T-helper 2 cell treated with Interferon-gamma antibody and Interleukin-4, amounts not matched to agents 5 μg/mL and 100 μg/mL, for 36 hours (primary cell): Measurements from ENCODE around the gene RASD2.

Source experiments
- DNase-seq: peaks from one replicate; pipeline ENCODE4 v3.0.0; 2021; ENCODE audit warnings: low spot score
- H3K27ac Mint-ChIP-seq: one replicate; pipeline ENCODE4 v1.8.0; 2021; ENCODE audit warnings: mild to moderate bottlenecking, mixed read lengths
- H3K27me3 Mint-ChIP-seq: one replicate; pipeline ENCODE4 v1.8.0; 2021; ENCODE audit warnings: low read depth, mixed read lengths
- H3K36me3 Mint-ChIP-seq: one replicate; pipeline ENCODE4 v1.8.0; 2021; ENCODE audit warnings: low read depth, mixed read lengths
- H3K4me1 Mint-ChIP-seq: one replicate; pipeline ENCODE4 v1.8.0; 2021; ENCODE audit warnings: low read depth, mixed read lengths
- H3K4me3 Mint-ChIP-seq: one replicate; pipeline ENCODE4 v1.8.0; 2022; ENCODE audit warnings: mild to moderate bottlenecking, moderate library complexity, mixed read lengths
- H3K9me3 Mint-ChIP-seq: one replicate; pipeline ENCODE4 v1.8.0; 2021; ENCODE audit warnings: mixed read lengths

The RASD2 gene

DNA sequence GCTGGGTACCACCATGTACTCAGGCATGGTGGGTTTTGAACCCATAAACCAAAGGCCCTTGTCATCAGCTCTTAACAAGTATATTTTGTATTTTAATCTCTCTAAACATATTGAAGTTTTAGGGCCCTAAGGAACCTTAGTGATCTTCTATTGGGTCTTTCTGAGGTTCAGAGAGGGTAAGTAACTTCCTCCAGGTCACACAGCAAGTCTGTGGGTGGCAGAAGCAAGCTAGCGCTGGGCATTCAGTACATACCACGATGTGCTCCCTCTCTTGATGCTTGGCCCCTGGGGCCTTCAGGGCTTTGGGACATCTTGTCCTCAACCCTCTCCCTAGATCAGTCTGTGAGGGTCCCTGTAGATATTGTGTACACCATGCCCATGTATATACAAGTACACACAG, 12.7 kb downstream of the RASD2 start:
- H3K36me3 Mint-ChIP-seq: no peaks in the 10 kb centered on the region
- DNase-seq: no peak
- no peak overlapping the region for H3K4me3 Mint-ChIP-seq
- no peak overlapping the region for H3K27ac Mint-ChIP-seq
- no peaks in the 10 kb centered on the region for H3K9me3 Mint-ChIP-seq
- peaks cover 13% of the 10 kb centered on the region for H3K4me1 Mint-ChIP-seq
- peaks cover 9% of the 10 kb centered on the region for H3K27me3 Mint-ChIP-seq

DNA sequence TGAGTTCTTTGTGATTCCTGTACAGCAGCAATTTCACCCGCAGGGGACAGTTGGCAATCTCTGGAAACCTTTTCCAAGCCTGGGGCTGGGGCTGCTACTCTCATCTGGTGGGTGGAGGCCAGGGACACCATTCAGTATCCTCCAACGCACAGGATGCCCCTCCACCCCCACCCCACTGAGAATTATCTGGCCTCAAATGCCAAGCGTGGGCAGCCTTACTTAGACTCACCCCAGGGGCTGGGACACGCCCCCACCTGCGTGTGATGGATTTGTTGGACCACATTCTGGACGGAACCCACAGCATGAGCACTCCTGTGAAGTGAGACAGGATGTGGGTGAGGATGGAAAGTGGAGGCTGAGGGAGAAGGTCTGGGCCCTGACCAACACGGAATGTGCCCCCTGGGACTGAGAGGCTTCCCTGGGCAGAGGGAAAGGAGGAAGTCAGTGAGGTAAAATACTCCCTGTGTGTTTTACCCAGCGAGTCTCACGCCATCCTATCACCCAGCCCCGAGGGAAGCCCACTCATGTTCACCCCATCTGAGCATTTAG, 13.7 kb downstream of the RASD2 start:
- DNase-seq: no peak
- Mint-ChIP-seq H3K36me3 (no peaks in the 10 kb centered on the region), H3K9me3 (no peaks in the 10 kb centered on the region), H3K4me3 (no peak overlapping the region), H3K4me1 (peaks cover 13% of the 10 kb centered on the region), H3K27me3 (peaks cover 5% of the 10 kb centered on the region), H3K27ac (no peak overlapping the region)

DNA sequence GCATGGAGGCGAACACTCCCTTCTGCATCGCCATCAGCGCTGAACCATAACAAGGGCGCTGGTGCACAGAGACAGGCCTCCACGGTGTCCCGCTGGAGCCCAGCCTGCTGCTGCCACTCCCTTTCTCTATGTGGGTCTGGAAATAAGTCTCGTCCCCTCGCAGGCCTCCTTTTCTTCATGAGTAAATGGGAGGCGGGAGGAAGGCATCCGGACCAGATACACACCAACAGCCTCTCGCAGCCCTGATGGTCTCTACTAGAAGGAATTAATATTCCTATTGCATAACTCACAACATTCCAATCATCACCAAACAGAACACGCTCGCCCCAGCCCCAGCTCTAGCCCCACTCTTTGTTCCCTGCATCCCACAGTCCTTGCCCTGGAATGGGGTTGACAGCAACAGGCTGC, 14.9 kb downstream of the RASD2 start:
- H3K4me3 Mint-ChIP-seq: no peak overlapping the region
- H3K4me1 Mint-ChIP-seq: peaks cover 13% of the 10 kb centered on the region
- no peak for DNase-seq
- no peaks in the 10 kb centered on the region for H3K36me3 Mint-ChIP-seq
- no peaks in the 10 kb centered on the region for H3K9me3 Mint-ChIP-seq
- H3K27me3 Mint-ChIP-seq: peaks cover 5% of the 10 kb centered on the region
- no peak overlapping the region for H3K27ac Mint-ChIP-seq

DNA sequence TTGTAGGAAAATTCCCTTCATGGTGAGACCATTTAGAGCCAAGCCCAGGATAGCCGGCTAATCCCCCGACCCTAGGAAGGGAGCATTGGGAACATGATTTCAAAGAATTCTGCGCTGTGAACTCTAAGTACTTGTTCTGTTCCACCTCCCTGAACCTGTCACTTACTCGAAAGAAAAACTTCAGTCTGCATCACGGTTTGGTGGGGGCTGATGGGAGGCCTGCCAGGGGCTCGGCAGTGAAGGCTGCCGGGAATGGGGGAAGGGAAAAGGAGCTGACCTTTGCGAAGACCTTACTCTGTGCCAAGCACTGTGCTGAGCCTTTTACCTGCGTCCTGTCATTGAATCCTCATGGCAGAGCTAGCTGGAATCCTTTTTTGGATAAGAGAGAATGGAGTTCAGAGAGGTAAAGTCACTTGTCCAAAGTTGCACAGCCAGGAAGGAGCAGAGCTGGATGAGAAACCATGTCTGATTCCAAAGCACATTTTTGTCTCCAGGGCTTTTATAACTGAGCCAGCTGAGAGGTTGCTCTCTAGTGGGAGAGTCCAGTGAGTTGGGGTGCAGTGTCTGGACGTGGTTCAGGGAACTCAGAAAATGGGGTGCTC, 15.4 kb downstream of the RASD2 start:
- H3K36me3 Mint-ChIP-seq: no peaks in the 10 kb centered on the region
- H3K27ac Mint-ChIP-seq: no peak overlapping the region
- DNase-seq: no peak
- H3K4me1 Mint-ChIP-seq: peaks cover 13% of the 10 kb centered on the region
- peaks cover 5% of the 10 kb centered on the region for H3K27me3 Mint-ChIP-seq
- no peaks in the 10 kb centered on the region for H3K9me3 Mint-ChIP-seq
- no peak overlapping the region for H3K4me3 Mint-ChIP-seq

DNA sequence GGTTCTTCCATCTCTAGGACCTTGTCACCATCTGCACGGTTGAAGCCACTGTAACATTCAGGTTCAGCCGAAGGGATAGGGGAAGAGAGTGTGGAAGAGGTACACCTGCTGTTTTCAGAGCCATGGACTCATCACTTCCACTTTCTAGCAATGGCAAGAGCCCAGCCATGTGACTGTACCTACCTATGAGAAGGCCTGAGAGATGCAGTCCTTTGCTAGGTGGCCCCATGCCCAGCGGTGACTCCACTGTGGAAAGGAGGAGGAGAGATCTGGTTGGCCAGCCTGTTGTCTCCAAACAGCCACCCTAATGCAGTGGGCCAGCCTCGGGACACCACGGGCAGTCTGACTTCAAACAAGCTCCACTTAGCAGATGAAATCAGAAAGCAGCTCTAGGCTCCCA, 16.0 kb downstream of the RASD2 start:
- Mint-ChIP-seq H3K4me3 (no peak overlapping the region), H3K36me3 (no peaks in the 10 kb centered on the region), H3K27ac (no peak overlapping the region), H3K9me3 (no peaks in the 10 kb centered on the region), H3K27me3 (peaks cover 9% of the 10 kb centered on the region), H3K4me1 (peaks cover 13% of the 10 kb centered on the region)
- no peak for DNase-seq

DNA sequence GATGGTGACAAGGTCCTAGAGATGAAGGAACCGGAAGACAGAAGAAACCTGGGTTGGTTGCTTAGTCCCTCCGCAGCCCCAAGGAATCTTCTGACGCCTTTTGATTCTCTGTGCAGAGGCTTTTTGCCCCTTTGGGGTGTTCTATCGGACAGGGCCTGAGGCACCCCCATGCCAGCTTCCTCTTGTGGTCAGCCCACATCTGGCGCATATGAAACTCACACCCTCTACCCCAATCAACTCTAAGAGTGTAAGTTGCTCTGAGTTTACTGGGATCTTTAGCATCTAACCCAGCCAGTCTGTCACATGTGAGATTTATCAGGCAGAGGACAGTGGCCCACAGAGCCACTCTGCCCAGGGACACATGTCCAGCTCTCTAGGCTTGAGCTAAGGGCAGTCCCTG, 17.4 kb downstream of the RASD2 start:
- Mint-ChIP-seq H3K27me3 (peaks cover 8% of the 10 kb centered on the region), H3K4me3 (no peak overlapping the region), H3K36me3 (no peaks in the 10 kb centered on the region), H3K27ac (no peak overlapping the region), H3K4me1 (peaks cover 7% of the 10 kb centered on the region), H3K9me3 (no peaks in the 10 kb centered on the region)
- no peak for DNase-seq

DNA sequence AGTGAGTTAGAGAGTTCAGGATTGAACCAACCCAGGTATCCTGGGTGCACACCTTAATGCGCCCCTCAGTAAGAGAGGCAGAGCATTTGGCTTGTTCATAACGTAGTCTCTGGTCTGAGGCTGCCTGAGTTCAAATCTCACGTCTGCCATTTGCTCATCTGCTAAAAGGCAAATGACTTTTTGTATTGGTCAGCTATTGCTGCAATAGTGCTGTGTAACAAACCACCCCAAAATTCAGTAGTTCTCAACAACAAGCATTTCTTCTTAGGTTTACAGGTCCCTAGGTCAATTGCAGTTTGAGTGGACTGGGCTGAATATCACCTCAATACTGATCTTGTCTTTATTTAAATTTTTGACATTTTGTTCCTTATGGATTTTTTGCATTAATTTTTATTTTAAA, 18.1 kb downstream of the RASD2 start:
- no peaks in the 10 kb centered on the region for H3K9me3 Mint-ChIP-seq
- peaks cover 13% of the 10 kb centered on the region for H3K27me3 Mint-ChIP-seq
- no peak overlapping the region for H3K4me3 Mint-ChIP-seq
- DNase-seq: no peak
- H3K4me1 Mint-ChIP-seq: peaks cover 5% of the 10 kb centered on the region
- H3K36me3 Mint-ChIP-seq: no peaks in the 10 kb centered on the region
- H3K27ac Mint-ChIP-seq: no peak overlapping the region

DNA sequence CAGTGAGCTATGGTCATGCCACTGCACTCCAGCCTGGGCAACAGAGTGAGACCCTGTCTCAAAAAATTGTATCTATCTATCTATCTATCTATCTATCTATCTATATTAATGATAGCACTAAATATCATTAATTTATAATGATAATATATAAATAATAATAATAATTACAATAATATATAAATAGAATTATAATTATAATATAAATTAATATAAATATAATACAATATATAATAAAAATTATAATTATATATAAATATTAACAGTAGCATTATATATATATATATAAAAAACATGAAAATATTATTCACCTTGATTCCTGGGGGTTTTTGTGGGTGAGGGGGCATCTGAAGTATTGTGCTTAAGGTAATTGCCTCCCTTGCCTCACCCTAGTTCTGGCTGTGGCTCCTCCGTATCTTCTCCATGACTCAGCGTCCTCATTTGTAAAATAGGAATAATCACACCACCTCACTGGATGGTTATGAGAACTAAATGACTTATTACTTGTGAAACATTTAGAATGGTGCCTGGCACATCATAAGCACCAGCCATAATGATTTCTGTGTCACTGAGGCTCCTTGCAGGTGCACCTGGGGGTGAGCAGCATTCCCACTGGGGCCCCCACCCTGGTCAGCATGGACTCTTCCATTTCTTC, 18.8 kb downstream of the RASD2 start:
- no peak for DNase-seq
- H3K36me3 Mint-ChIP-seq: no peaks in the 10 kb centered on the region
- no peak overlapping the region for H3K4me3 Mint-ChIP-seq
- peaks cover 13% of the 10 kb centered on the region for H3K27me3 Mint-ChIP-seq
- no peak overlapping the region for H3K27ac Mint-ChIP-seq
- peaks cover 5% of the 10 kb centered on the region for H3K4me1 Mint-ChIP-seq
- H3K9me3 Mint-ChIP-seq: no peaks in the 10 kb centered on the region

DNA sequence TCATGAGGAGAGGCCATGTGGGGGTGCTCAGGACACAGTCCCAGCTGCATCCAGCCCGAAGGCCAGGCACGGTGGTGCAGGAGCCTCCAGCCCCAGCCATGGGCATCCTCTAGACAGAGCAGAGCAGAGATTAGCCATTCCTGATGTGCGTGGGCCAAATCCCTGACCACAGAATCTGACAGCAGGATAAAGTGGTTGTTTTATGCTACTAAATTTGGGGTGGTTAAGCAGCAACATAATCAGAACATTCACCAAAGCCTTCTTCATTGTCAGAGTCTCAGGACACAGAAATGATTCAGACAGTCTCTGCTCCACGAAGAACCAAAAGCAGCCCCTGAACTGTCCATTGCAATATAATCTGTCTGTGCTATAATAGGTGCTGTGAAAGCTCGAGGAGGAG, 19.7 kb downstream of the RASD2 start:
- no peak overlapping the region for H3K4me3 Mint-ChIP-seq
- peaks cover 5% of the 10 kb centered on the region for H3K4me1 Mint-ChIP-seq
- peaks cover 13% of the 10 kb centered on the region for H3K27me3 Mint-ChIP-seq

DNA sequence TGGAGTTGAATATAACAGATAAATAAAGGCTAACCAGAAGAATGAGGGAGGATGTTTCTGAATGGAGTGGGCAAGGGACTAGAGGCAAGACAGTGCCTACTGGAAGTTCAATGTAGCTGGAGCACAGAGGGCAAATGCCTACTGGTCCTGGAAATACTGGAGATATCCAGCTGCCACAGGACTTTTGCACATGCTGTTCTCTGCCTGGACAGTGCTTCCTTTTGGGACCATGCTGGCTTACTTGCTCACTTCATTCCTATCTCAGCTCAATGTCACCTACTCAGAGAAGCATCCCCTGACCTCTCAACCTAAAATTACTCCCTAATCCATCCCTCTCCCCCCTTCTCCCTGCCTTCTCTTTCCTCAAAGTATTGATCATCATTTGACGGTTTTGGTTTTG, 20.2 kb downstream of the RASD2 start:
- Mint-ChIP-seq H3K27me3 (peaks cover 13% of the 10 kb centered on the region), H3K27ac (no peak overlapping the region), H3K4me1 (peaks cover 5% of the 10 kb centered on the region), H3K9me3 (no peaks in the 10 kb centered on the region), H3K36me3 (no peaks in the 10 kb centered on the region), H3K4me3 (no peak overlapping the region)
- DNase-seq: no peak

More for the DNA sequence above, 19.7 kb downstream of the RASD2 start:
- H3K9me3 Mint-ChIP-seq: no peaks in the 10 kb centered on the region
- H3K27ac Mint-ChIP-seq: no peak overlapping the region
- no peak for DNase-seq
- H3K36me3 Mint-ChIP-seq: no peaks in the 10 kb centered on the region

DNA sequence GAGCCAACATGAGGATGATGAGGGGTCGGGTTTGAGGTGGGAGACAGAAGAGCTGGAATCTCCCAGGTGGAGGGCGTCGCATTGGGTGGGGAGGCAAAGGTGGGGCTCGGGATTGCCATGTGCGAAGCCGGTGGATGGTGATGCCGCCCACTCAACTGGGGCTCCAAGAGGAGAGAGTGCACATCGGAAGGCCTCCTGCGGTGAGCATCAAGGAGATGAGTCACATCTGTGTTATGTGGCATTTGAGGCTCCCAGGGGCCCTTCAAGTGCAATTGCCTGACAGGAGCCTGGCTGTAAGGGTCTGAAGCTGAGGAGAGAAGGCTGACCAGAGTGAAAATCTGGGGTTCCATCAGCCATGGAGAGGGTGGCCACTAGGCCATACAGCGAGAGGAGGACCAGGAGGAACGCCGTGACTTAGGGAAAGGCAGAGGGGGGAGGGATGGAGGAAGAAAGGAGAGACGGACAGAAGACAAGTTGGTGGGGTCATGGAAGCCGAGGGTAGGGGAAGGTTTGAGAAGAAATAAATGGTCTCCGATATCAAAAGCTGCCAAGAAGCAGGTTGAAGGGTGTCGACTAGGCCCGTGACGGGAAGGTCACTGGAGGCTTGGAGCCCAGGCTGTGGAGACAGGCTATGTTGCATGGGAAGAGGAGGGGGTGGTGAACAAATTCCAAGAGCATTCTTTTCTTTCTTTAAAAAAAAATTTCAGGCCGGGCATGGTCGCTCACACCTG, 21.3 kb downstream of the RASD2 start:
- Mint-ChIP-seq H3K27ac (no peak overlapping the region), H3K4me3 (no peak overlapping the region), H3K27me3 (peaks cover 11% of the 10 kb centered on the region), H3K9me3 (no peaks in the 10 kb centered on the region), H3K36me3 (no peaks in the 10 kb centered on the region), H3K4me1 (peaks cover 5% of the 10 kb centered on the region)
- no peak for DNase-seq

DNA sequence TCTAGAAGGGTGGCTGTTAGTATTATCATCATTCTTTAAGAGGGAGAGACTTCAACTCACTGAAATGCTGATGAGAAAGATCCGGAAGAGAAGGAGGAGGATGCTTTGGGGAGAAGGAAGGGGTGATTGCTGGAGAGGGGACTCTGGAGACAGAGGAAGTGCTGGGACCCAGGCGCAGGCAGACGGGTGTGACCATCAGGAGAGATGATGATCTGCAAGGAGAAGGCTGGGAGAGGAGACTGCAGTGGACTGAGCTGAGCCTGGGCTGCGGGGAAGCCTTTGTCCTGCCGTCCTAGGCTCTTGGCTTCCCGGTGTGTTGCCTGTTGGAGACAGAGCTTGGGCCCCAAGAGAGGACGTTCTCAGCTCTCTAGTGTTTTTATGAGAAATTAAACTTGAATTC, 22.6 kb downstream of the RASD2 start:
- H3K4me3 Mint-ChIP-seq: no peak overlapping the region
- no peak overlapping the region for H3K27ac Mint-ChIP-seq
- no peak for DNase-seq
- H3K27me3 Mint-ChIP-seq: peaks cover 11% of the 10 kb centered on the region
- H3K4me1 Mint-ChIP-seq: peaks cover under 1% of the 10 kb centered on the region
- H3K36me3 Mint-ChIP-seq: no peaks in the 10 kb centered on the region
- H3K9me3 Mint-ChIP-seq: no peaks in the 10 kb centered on the region

DNA sequence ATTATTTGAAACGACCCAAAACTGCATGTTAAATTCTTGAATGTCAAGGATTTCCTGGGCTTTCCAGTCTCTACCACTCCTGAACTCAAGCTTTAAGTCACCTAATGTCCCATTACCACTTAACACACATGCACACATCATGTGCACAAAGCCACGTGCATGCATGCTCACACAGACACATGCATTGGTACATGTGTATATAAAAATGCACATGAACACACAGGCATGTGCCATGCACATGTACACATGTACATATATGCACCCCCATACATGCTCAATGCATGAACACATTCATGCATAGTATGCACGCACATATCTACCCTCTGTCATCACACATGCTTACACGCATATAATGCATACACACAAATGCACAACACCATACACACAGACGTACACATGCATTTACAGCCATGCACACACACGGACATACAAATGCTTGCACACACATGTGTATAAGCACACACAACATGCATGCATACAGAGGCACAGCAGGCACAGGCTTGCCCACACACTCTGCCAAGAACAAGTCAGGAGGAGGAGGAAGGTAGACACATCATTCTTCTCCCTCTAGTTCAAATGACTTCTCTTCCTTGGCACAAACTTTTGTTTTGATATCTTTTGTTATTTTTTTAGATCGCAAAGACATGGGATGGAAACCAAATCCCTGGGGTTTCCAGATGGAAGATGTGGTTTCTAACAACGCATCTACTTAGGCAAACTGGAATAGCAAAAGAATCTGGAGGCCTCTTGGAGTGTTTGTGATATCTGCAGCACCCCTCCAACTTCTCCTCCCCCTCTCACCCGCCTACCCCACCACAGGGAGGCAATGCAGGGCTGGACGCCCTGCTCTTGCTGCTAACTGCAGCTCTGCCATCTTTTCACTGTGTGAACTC, 24.6 kb downstream of the RASD2 start:
- Mint-ChIP-seq H3K4me1 (no peaks in the 10 kb centered on the region), H3K36me3 (no peaks in the 10 kb centered on the region), H3K27ac (no peak overlapping the region), H3K9me3 (no peaks in the 10 kb centered on the region), H3K4me3 (no peak overlapping the region), H3K27me3 (peaks cover 11% of the 10 kb centered on the region)
- no peak for DNase-seq
